Suprapubic skin (tissue), 4 donors: Measurements from ENCODE around the gene FOXP4. TPM values are rescaled to one million over a fixed set of nuclear protein-coding genes. Genes with fewer than 3 reads are reported as not detected.

ENCODE experiments used
- DNase-seq, 2 donors: peaks; one replicate each; pipeline ENCODE4 v3.0.0-alpha.2; 2019; ENCODE audit warnings: low spot score in 2 of 2
- H3K27ac ChIP-seq: fragments of 200-600 bp; sonication (generic); one replicate; pipeline ENCODE4 v1.5.1; 2019
- H3K27me3 ChIP-seq: fragments of 200-600 bp; sonication (generic); one replicate; pipeline ENCODE4 v1.5.1; 2019
- H3K36me3 ChIP-seq: fragments of 200-600 bp; sonication (generic); one replicate; pipeline ENCODE4 v1.5.1; 2019
- H3K4me1 ChIP-seq: fragments of 200-600 bp; sonication (generic); one replicate; pipeline ENCODE4 v1.5.1; 2019
- H3K4me3 ChIP-seq: fragments of 200-600 bp; sonication (generic); one replicate; pipeline ENCODE4 v1.5.1; 2019; ENCODE audit warnings: mild to moderate bottlenecking
- H3K9me3 ChIP-seq: fragments of 200-600 bp; sonication (generic); one replicate; pipeline ENCODE4 v1.5.1; 2019
- CTCF ChIP-seq, 2 donors: fragments of 200-600 bp in 1 of 2; fragments of 450-650 bp in 1 of 2; sonication (generic) in 1 of 2; IDR thresholded peaks; one replicate each; pipeline ENCODE4 v1.5.1; 2016 to 2019; ENCODE audit warnings: antibody characterized with exemption in 2 of 2, mild to moderate bottlenecking in 1 of 2, moderate library complexity in 1 of 2
- EP300 ChIP-seq: sonication (generic); formaldehyde crosslinking; IDR thresholded peaks from one replicate; pipeline ENCODE4 v1.6.1; 2017; ENCODE audit warnings: antibody characterized with exemption
- POLR2A ChIP-seq, 2 donors: fragments of 450-650 bp; IDR thresholded peaks; one replicate each; pipeline ENCODE4 v1.6.1; 2017; ENCODE audit warnings: antibody characterized with exemption in 2 of 2, mild to moderate bottlenecking in 2 of 2, moderate library complexity in 2 of 2
- POLR2AphosphoS5 ChIP-seq, 3 donors: sonication (generic); formaldehyde crosslinking; IDR thresholded peaks; one replicate each; pipeline ENCODE4 v1.6.1; 2017; ENCODE audit warnings: antibody characterized with exemption in 3 of 3
- WGBS: methylation state at CpG from one replicate; pipeline ENCODE4 v1.1.5; 2018; 5-methylcytosine and 5-hydroxymethylcytosine counted together
- total RNA-seq, 4 donors: library from RNA; depleted of rRNA; stranded (reverse); fragments of >200 nt; gene quantifications; one replicate each; pipeline ENCODE4 v1.1.0, GENCODE V29; 2016

The FOXP4 gene
- total RNA-seq, 4 donors from 2014 or later: 8.1 to 12.1 (median 10.4) TPM

GRCh38 chr6:41559655-41560427 lies 13.7 kb downstream of the FOXP4 start:
- H3K27ac ChIP-seq: no peak overlapping the region
- no peaks in the 10 kb centered on the region for H3K36me3 ChIP-seq
- H3K4me3 ChIP-seq: peak overlapping the region; percentile 49
- H3K4me1 ChIP-seq: peaks cover 13% of the 10 kb centered on the region
- no peak for DNase-seq
- H3K9me3 ChIP-seq: no peaks in the 10 kb centered on the region
- no peaks in the 10 kb centered on the region for H3K27me3 ChIP-seq
- TF ChIP-seq EP300 (no peak), CTCF (IDR thresholded peaks at IDR 0.05) (no peak), POLR2A (IDR thresholded peaks at IDR 0.05) (no peak), POLR2AphosphoS5 (IDR thresholded peaks at IDR 0.05) (no peak)
- 68% methylated on average over 7 of the region's 7 CpGs for whole genome bisulfite sequencing

GRCh38 chr6:41560431-41561192 lies 14.4 kb downstream of the FOXP4 start:
- Histone ChIP-seq H3K36me3 (peaks cover 4% of the 10 kb centered on the region), H3K4me1 (peaks cover 13% of the 10 kb centered on the region), H3K9me3 (no peaks in the 10 kb centered on the region), H3K27ac (no peak overlapping the region), H3K27me3 (no peaks in the 10 kb centered on the region), H3K4me3 (peak overlapping the region; percentile 49)
- 22% methylated on average over 34 of the region's 53 CpGs for WGBS
- TF ChIP-seq POLR2A (IDR thresholded peaks at IDR 0.05) (no peak), CTCF (IDR thresholded peaks at IDR 0.05) (no peak), POLR2AphosphoS5 (IDR thresholded peaks at IDR 0.05) (no peak), EP300 (no peak)
- DNase-seq: peak in 1 of 2 donors; percentile 75

- H3K4me1 ChIP-seq: peaks cover 13% of the 10 kb centered on the region
- H3K27ac ChIP-seq: no peak overlapping the region
- H3K4me3 ChIP-seq: peak overlapping the region; percentile 49
- no peaks in the 10 kb centered on the region for H3K27me3 ChIP-seq
- DNase-seq: no peak
- TF ChIP-seq EP300 (no peak), CTCF (IDR thresholded peaks at IDR 0.05) (no peak), POLR2AphosphoS5 (IDR thresholded peaks at IDR 0.05) (no peak)
- H3K9me3 ChIP-seq: no peaks in the 10 kb centered on the region
- 93% methylated on average over 3 of the region's 3 CpGs for WGBS
- H3K36me3 ChIP-seq: peaks cover 12% of the 10 kb centered on the region
Measured at GRCh38 chr6:41561416-41561815, 15.2 kb downstream of the FOXP4 start.

GRCh38 chr6:41561931-41562911 lies 16.0 kb downstream of the FOXP4 start:
- TF ChIP-seq CTCF (IDR thresholded peaks at IDR 0.05) (no peak), POLR2AphosphoS5 (IDR thresholded peaks at IDR 0.05) (no peak), POLR2A (IDR thresholded peaks at IDR 0.05) (no peak)
- Histone ChIP-seq H3K27ac (no peak overlapping the region), H3K4me3 (no peak overlapping the region), H3K36me3 (peaks cover 20% of the 10 kb centered on the region), H3K9me3 (no peaks in the 10 kb centered on the region), H3K4me1 (peaks cover 13% of the 10 kb centered on the region), H3K27me3 (no peaks in the 10 kb centered on the region)
- WGBS: 85% methylated on average over 5 of the region's 10 CpGs
- no peak for DNase-seq
